ENCODE results near the gene VEGFB. TPM values are rescaled to one million over a fixed set of nuclear protein-coding genes. Genes with fewer than 3 reads are reported as not detected.

Gene VEGFB
- total RNA-seq, 1 donor from 2014 or later: 44.9 TPM

DNA sequence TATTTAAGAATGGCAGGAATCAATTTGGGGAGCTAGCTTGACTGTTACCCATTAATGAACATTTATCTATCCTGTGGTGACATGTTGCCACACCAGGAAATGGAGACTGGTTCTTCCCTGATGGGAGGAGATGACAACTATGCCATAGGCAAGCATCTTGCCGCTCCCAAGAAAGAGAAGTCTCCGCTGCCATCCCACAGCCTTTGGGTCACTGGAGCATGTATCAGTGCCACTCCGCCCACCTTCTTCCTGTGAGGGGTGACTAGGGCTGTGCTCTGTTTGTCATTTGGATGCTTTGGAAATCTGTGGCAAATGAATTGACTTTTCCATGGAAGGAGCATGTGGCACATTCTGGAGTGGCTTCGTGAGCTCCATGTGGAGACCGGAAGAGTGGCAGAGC is 42.0 kb upstream of the VEGFB start:
- no peaks in the 10 kb centered on the region for H3K27me3 ChIP-seq
- H3K4me3 ChIP-seq: no peak overlapping the region
- DNase-seq (ENCODE audit: extremely low spot score in 2 of 2): no peak
- H3K4me1 ChIP-seq: peaks cover 15% of the 10 kb centered on the region
- H3K9me3 ChIP-seq: no peaks in the 10 kb centered on the region
- intact Hi-C loops (cut with DNase I): no loop called here
- no peak overlapping the region for H3K27ac ChIP-seq
- H3K36me3 ChIP-seq: peaks cover 7 to 50% of the 10 kb centered on the region in 2 donors
- TF ChIP-seq, protein P1, sequence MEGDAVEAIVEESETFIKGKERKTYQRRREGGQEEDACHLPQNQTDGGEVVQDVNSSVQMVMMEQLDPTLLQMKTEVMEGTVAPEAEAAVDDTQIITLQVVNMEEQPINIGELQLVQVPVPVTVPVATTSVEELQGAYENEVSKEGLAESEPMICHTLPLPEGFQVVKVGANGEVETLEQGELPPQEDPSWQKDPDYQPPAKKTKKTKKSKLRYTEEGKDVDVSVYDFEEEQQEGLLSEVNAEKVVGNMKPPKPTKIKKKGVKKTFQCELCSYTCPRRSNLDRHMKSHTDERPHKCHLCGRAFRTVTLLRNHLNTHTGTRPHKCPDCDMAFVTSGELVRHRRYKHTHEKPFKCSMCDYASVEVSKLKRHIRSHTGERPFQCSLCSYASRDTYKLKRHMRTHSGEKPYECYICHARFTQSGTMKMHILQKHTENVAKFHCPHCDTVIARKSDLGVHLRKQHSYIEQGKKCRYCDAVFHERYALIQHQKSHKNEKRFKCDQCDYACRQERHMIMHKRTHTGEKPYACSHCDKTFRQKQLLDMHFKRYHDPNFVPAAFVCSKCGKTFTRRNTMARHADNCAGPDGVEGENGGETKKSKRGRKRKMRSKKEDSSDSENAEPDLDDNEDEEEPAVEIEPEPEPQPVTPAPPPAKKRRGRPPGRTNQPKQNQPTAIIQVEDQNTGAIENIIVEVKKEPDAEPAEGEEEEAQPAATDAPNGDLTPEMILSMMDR (IDR thresholded peaks at IDR 0.05): no peak
- TF ChIP-seq POLR2AphosphoS5 (IDR thresholded peaks at IDR 0.05; ENCODE audit: insufficient read depth in 1 of 2, low read depth in 1 of 2) (no peak), POLR2A (IDR thresholded peaks at IDR 0.05) (no peak)

DNA sequence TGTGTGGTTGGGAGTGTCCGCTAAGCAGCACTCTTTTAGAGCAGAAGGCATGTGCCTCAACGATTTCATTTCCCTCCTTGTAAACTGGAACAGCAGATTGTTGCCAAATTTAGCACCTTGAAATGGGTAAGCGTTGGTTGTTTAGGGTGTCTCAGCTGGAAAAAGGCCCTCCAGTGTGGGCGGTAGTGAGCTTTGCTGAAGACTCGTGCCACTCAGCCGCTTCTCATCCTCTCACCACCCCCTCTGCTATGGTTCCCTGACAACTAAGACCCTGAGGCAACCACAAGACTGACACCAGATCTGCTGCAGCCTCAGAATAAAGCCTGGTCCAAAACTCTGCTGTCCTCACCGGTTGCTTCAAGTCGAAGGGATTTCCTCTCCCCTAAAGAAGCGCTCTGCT is 37.8 kb upstream of the VEGFB start:
- intact Hi-C loops (cut with DNase I): no loop called here
- TF ChIP-seq, protein P1 (IDR thresholded peaks at IDR 0.05): no peak
- no peak for TF ChIP-seq POLR2A (IDR thresholded peaks at IDR 0.05)
- TF ChIP-seq POLR2AphosphoS5 (IDR thresholded peaks at IDR 0.05; ENCODE audit: insufficient read depth in 1 of 2, low read depth in 1 of 2): no peak
- H3K27me3 ChIP-seq: no peaks in the 10 kb centered on the region
- peaks cover 7 to 86% of the 10 kb centered on the region in 2 donors for H3K36me3 ChIP-seq
- no peaks in the 10 kb centered on the region for H3K9me3 ChIP-seq
- H3K4me3 ChIP-seq: no peak overlapping the region
- no peak overlapping the region for H3K27ac ChIP-seq
- peaks cover 13% of the 10 kb centered on the region for H3K4me1 ChIP-seq
- no peak for DNase-seq (ENCODE audit: extremely low spot score in 2 of 2)

DNA sequence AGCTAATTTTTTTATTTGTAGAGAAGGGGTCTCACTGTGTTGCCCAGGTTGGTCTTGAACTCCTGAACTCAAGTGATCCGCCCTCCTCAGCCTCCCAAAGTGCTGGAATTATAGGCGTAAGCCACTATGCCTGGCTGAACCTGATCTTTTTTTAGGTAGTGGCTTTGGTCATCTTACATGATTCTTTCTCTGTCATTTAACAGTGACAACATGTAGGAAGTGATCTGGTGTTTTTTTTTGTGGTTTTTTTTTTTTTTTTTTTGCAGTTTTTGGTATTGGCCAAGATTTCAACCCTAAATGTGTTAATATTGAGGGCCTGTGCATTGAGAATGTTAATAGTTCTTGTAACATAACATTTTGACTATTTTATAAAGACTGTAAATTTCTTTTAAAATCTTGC is 35.9 kb upstream of the VEGFB start:
- intact Hi-C loops (cut with DNase I): no loop called here
- no peak for DNase-seq (ENCODE audit: extremely low spot score in 2 of 2)
- Histone ChIP-seq H3K4me3 (no peak overlapping the region), H3K9me3 (no peaks in the 10 kb centered on the region), H3K4me1 (no peaks in the 10 kb centered on the region), H3K27me3 (no peaks in the 10 kb centered on the region), H3K27ac (no peak overlapping the region), H3K36me3 (peaks cover 7 to 97% of the 10 kb centered on the region in 2 donors)
- TF ChIP-seq POLR2A (IDR thresholded peaks at IDR 0.05) (no peak), POLR2AphosphoS5 (IDR thresholded peaks at IDR 0.05; ENCODE audit: insufficient read depth in 1 of 2, low read depth in 1 of 2) (no peak)
- TF ChIP-seq, protein P1 (IDR thresholded peaks at IDR 0.05): no peak

DNA sequence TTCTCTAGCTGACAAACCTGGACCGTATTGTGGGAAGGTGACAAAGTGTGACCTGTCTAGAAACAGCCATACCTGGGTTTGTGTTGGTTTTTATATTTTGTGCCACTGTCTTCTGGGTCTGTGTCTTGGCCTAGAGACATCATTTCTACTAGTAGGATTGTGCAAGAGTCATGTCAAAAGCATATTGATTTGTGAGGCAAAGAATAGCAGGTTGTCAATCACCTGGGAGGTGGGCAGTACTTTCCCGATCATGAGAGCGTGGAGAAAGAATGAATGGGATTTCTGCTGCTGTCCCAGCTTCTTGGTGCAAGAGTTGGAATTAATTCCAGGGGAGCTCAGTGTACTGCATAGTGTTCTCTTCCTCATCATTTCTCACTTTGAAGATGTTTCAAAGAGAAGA is 32.8 kb upstream of the VEGFB start:
- TF ChIP-seq, protein P1 (IDR thresholded peaks at IDR 0.05): no peak
- TF ChIP-seq POLR2AphosphoS5 (IDR thresholded peaks at IDR 0.05; ENCODE audit: insufficient read depth in 1 of 2, low read depth in 1 of 2) (no peak), POLR2A (IDR thresholded peaks at IDR 0.05) (no peak)
- no peak for DNase-seq (ENCODE audit: extremely low spot score in 2 of 2)
- no peaks in the 10 kb centered on the region for H3K27me3 ChIP-seq
- H3K9me3 ChIP-seq: no peaks in the 10 kb centered on the region
- no peak overlapping the region for H3K4me3 ChIP-seq
- peaks cover 11% of the 10 kb centered on the region for H3K4me1 ChIP-seq
- H3K27ac ChIP-seq: no peak overlapping the region
- peaks cover 0 to 73% of the 10 kb centered on the region in 2 donors for H3K36me3 ChIP-seq
- intact Hi-C loops (cut with DNase I): no loop called here

DNA sequence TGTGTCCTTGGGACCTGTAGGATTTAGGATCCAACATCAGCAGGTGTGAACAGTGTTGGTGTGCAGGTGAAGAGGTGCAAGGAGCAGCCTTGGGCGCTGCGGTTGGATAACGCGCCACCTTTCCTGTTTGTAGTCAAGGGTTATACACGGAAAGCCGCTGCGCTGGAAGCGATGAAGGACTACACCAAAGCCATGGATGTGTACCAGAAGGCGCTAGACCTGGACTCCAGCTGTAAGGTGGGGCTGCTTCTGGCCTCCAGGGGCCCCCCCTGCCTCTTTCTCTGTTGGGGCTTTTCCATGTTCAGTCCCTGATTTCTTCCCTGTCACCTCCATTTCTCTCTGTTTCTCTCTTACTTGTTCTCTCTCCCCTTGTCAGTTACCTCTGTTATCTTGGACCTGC is 31.4 kb upstream of the VEGFB start:
- DNase-seq (ENCODE audit: extremely low spot score in 2 of 2): no peak
- intact Hi-C loops (cut with DNase I): no loop called here
- H3K36me3 ChIP-seq: peaks cover 0 to 59% of the 10 kb centered on the region in 2 donors

More for the DNA sequence above, 31.4 kb upstream of the VEGFB start:
- H3K4me1 ChIP-seq: peaks cover 18% of the 10 kb centered on the region
- no peak overlapping the region for H3K4me3 ChIP-seq
- TF ChIP-seq, protein P1 (IDR thresholded peaks at IDR 0.05): no peak
- no peak for TF ChIP-seq POLR2A (IDR thresholded peaks at IDR 0.05)
- TF ChIP-seq POLR2AphosphoS5 (IDR thresholded peaks at IDR 0.05; ENCODE audit: insufficient read depth in 1 of 2, low read depth in 1 of 2): no peak
- no peak overlapping the region for H3K27ac ChIP-seq
- H3K9me3 ChIP-seq: no peaks in the 10 kb centered on the region
- no peaks in the 10 kb centered on the region for H3K27me3 ChIP-seq
